Heart right ventricle (tissue), 16 donors: ENCODE measurements around the gene RILPL1. TPM values are rescaled to one million over a fixed set of nuclear protein-coding genes. Genes with fewer than 3 reads are reported as not detected.
"Not testable (repeated sequence)": the region's sequence is repeated elsewhere in the genome, so short reads cannot be mapped to it uniquely, and the experiment has no call there.

Source experiments
- ATAC-seq, 8 donors: fragments of 200-7000 bp; cut with Tn5 transposase; one replicate each; pipeline ENCODE4 v1.9.1; 2020; ENCODE audit warnings: mild to moderate bottlenecking in 8 of 8, moderate library complexity in 8 of 8, moderate number of reproducible peaks in 1 of 8
- DNase-seq, 2 donors: peaks; one replicate each; pipeline ENCODE4 v3.0.0-alpha.2; 2020
- H3K27ac ChIP-seq, 10 donors: fragments of 200-600 bp; sonication (generic) in 2 of 10; one replicate each; pipeline versions ENCODE4 v1.5.0 to v1.8.0; 2020 to 2022; ENCODE audit warnings: mild to moderate bottlenecking in 3 of 10
- H3K27me3 ChIP-seq, 7 donors: fragments of 200-600 bp; one replicate each; pipeline ENCODE4 v1.8.0; 2021 to 2022; ENCODE audit warnings: mild to moderate bottlenecking in 2 of 7
- H3K36me3 ChIP-seq, 9 donors: fragments of 200-600 bp; sonication (generic) in 1 of 9; one replicate each; pipeline versions ENCODE4 v1.5.0 to v1.8.0; 2020 to 2022; ENCODE audit warnings: mild to moderate bottlenecking in 2 of 9
- H3K4me1 ChIP-seq, 9 donors: fragments of 200-600 bp; sonication (generic) in 1 of 9; one replicate each; pipeline versions ENCODE4 v1.5.0 to v1.8.0; 2020 to 2022; ENCODE audit warnings: mild to moderate bottlenecking in 4 of 9
- H3K4me3 ChIP-seq, 10 donors: fragments of 200-600 bp; sonication (generic) in 2 of 10; one replicate each; pipeline versions ENCODE4 v1.5.0 to v1.8.0; 2020 to 2022; ENCODE audit warnings: mild to moderate bottlenecking in 7 of 10, moderate library complexity in 2 of 10
- H3K9me3 ChIP-seq, 11 donors: fragments of 200-600 bp in 10 of 11; sonication (generic) in 2 of 11; one replicate each; pipeline versions ENCODE4 v1.5.0 to v1.8.0; 2013 to 2022; ENCODE audit warnings: mild to moderate bottlenecking in 2 of 11, control low read depth in 1 of 11, moderate library complexity in 1 of 11
- CTCF ChIP-seq, 9 donors: fragments of 200-600 bp; sonication (generic) in 2 of 9; IDR thresholded peaks; one replicate each; pipeline versions ENCODE4 v1.5.0 to v1.8.0; 2021 to 2022; ENCODE audit warnings: antibody characterized with exemption in 9 of 9, mild to moderate bottlenecking in 5 of 9, moderate library complexity in 1 of 9
- WGBS, 2 donors: extraction: QIAGEN DNeasy Blood & Tissue Kit; methylation state at CpG; one replicate each; pipeline ENCODE4 v1.1.7; 2013; ENCODE audit warnings: inconsistent platforms in 1 of 2; 5-methylcytosine and 5-hydroxymethylcytosine counted together
- intact Hi-C, 10 donors: fragments of 100-400 bp; cut with DNase I; formaldehyde crosslinking; loops; one replicate each; pipeline versions ENCODE4 v1.11.1 to v1.14.2; 2022
- polyA plus RNA-seq, 2 donors: library from polyadenylated mRNA; stranded (reverse); fragments of 200-250 nt; gene quantifications; one replicate each; pipeline ENCODE4 v1.2.3, GENCODE V29; 2013
- total RNA-seq, 10 donors: library from RNA; stranded (reverse); fragmentation: NEBNext Ultra II Directional in 3 of 10; extraction: Animal tissue kit (Norgen Biotek cat#: 25700) in 3 of 10; gene quantifications; one replicate each; pipeline versions ENCODE4 v1.2.1 to v1.2.4, GENCODE V29; 2021 to 2023
- donor health status: Arrhythmogenic right ventricular cardiomyopathy.
- donor health status: ischemic (EF 13 %, LVEDD 7.1; RV severe dilation, severe dysfunction).
- donor health status: healthy with polysubstance abuse.
- donor health status: DM: no; HTN: yes; CAD: no.
- donor health status: DM: no; HTN: no; CAD: no.
- donor health status: ischemic (EF 25% LVEDD 6.9; RV normal size, moderate dysfunction).
- donor health status: ischemic (EF 25% LVEDD 5.7; RV mildly dilated, moderate dysfunction).
- donor health status: healthy.
- donor health status: DM: yes; HTN: yes; CAD: no.
- donor health status: Ischemic cardiomyopathy.
- donor health status: ischemic (EF 35%, LVEDD 5.7; RV mildly dilated, moderate dysfunction).
- donor health status: nonischemic (EF 11% LVEDD 7.7; RV severe dilation, severe dysfunction).
- donor health status: DM: yes; HTN: yes; CAD: no.
- donor health status: PGD.
- donor health status: ischemic (EF 29% LVEDD 5.4; RV normal size, mild dysfunction).
- donor health status: nonischemic (EF 23%, LVEDD 6.1; RV moderate dilation, normal function).

The RILPL1 gene
- total and polyA plus RNA-seq, 12 donors, result 71.4 to 132 (median 86.6) TPM

DNA sequence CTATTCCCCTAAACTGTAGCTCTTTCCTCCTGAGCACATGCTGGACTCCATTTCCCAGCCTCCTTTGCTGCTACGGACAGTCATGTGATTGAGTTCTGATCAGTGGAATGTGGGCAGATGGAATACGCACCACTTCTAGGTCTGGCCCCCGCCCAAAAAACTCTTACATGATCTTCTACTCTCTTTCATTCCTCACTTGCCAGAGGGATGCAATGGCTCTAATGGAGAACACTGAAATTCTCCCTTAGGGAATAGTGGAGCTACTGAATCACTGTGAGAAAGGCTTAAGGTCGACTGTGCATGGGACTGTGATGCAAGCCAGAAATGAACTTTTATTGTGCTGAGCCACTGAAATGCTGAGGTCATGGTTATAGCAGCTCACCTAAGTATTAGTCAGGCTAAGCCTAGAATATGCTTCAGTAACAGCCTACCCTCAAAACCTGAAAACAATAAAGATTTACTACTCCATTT, 37.9 kb upstream of the RILPL1 start:
- peak overlapping the region in 1 of 10 donors; percentile 20 for H3K27ac ChIP-seq
- no peaks in the 10 kb centered on the region for H3K27me3 ChIP-seq
- ATAC-seq (peak in 7 of 8 donors; percentile 46 to 90 (median 71)), DNase-seq (peak; percentile 31 to 38)
- no peak for TF ChIP-seq CTCF (IDR thresholded peaks at IDR 0.05)
- 25 to 40% methylated on average over 4 of the region's 4 CpGs for WGBS, 2 donors
- intact Hi-C loops, result loop anchor here in 1 of 10 donors (10.0 kb wide), 1 partner anchor 87 kb away; no protein-coding TSS in a partner anchor
- peaks cover 0 to under 1% (median 0%) of the 10 kb centered on the region in 9 donors for H3K36me3 ChIP-seq
- peaks cover 0 to 5% (median 0%) of the 10 kb centered on the region in 11 donors for H3K9me3 ChIP-seq
- H3K4me1 ChIP-seq, result peaks cover 0 to 5% (median 0%) of the 10 kb centered on the region in 9 donors
- no peak overlapping the region for H3K4me3 ChIP-seq

DNA sequence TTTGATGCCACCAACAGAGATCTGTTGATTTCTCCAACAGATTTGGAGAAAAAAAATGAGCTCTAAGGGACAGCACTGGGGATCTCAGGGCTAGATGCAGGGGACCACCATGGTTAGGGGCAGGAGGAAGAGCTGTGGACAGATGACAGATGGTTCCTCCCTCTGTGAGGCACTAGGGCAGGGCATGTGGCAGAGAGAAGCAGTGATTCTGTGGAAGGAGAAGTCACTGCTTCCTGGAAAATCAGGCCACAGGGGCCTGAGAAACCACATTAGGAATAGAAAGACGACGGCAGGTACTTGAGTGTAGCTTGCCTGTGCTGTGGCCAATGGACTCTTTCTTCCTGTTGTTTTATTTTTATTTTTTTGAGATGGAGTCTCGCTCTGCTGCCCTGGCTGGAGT, 25.9 kb upstream of the RILPL1 start:
- DNase-seq (no peak), ATAC-seq (no peak)
- Histone ChIP-seq H3K4me1 (peaks cover 0 to 4% (median 0%) of the 10 kb centered on the region in 9 donors), H3K4me3 (no peak overlapping the region), H3K9me3 (no peaks in the 10 kb centered on the region), H3K27ac (no peak overlapping the region), H3K27me3 (no peaks in the 10 kb centered on the region), H3K36me3 (no peaks in the 10 kb centered on the region)
- TF ChIP-seq CTCF (IDR thresholded peaks at IDR 0.05), result no peak
- 72 to 75% methylated on average over 3 of the region's 3 CpGs for WGBS, 2 donors
- intact Hi-C loops, result no loop called here

DNA sequence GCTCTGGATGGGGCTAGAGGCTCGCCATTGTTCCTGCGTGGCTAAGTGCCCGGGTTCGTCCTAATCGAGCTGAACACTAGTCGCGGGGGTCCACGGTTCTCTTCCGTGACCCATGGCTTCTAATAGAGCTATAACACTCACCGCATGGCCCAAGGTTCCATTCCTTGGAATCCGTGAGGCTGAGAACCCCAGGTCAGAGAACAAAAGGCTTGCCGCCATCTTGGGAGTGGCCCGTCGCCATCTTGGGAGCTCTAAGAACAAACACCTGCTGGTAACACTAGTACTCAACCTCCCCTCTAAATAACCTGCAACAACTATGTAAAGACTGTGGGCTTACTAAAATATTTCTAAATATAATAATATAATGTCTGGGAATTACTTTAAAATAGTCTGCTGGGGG, 25.0 kb upstream of the RILPL1 start:
- H3K9me3 ChIP-seq, H3K36me3 ChIP-seq, DNase-seq, ATAC-seq, H3K27ac ChIP-seq, intact Hi-C loops, H3K27me3 ChIP-seq, H3K4me1 ChIP-seq, H3K4me3 ChIP-seq: not testable (repeated sequence)
- 95 to 97% methylated on average over 14 of the region's 14 CpGs for WGBS, 2 donors

DNA sequence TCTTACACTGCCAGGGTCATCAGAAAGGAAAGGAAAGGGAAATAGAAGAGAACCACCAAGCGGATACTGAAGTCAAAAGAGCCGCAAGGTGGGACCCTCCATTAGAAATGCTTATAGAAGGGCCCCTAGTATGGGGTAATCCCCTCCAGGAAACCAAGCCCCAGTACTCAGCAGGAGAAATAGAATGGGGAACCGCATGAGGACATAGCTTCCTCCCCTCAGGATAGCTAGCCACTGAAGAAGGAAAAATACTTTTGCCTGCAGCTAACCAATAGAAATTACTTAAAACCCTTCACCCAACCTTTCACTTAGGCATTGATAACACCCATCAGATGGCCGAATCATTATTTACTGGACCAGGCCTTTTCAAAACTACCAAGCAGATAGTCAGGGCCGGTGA, 21.3 kb upstream of the RILPL1 start:
- intact Hi-C loops, H3K4me1 ChIP-seq: not testable (repeated sequence)

GRCh38 chr12:123554136-123554535, 20.6 kb upstream of the RILPL1 start:
- intact Hi-C loops, DNase-seq, H3K4me3 ChIP-seq, ATAC-seq, H3K27ac ChIP-seq, H3K4me1 ChIP-seq, H3K9me3 ChIP-seq, H3K27me3 ChIP-seq, H3K36me3 ChIP-seq: not testable (repeated sequence)
- 57 to 61% methylated on average over 2 of the region's 2 CpGs for WGBS, 2 donors

More for the DNA sequence above, 21.3 kb upstream of the RILPL1 start:
- not testable (repeated sequence) for H3K27ac ChIP-seq, H3K4me3 ChIP-seq, DNase-seq, H3K9me3 ChIP-seq, H3K27me3 ChIP-seq, ATAC-seq, H3K36me3 ChIP-seq
- 84 to 90% methylated on average over 5 of the region's 5 CpGs for WGBS, 2 donors

- 81 to 88% methylated on average over 2 of the region's 2 CpGs for WGBS, 2 donors
- H3K9me3 ChIP-seq, result peaks cover 0 to 5% (median 0%) of the 10 kb centered on the region in 11 donors
- intact Hi-C loops, result no loop called here
- no peaks in the 10 kb centered on the region for H3K36me3 ChIP-seq
- no peaks in the 10 kb centered on the region for H3K4me1 ChIP-seq
- H3K4me3 ChIP-seq, result no peak overlapping the region
- ATAC-seq, result no peak
- H3K27ac ChIP-seq, result no peak overlapping the region
- H3K27me3 ChIP-seq, result no peaks in the 10 kb centered on the region
- no peak for TF ChIP-seq CTCF (IDR thresholded peaks at IDR 0.05)
- no peak for DNase-seq
Measured at GRCh38 chr12:123550700-123551099, 17.2 kb upstream of the RILPL1 start.
